Right lobe of liver (tissue), 6 donors: ENCODE data around the gene CA9. TPM values are rescaled to one million over a fixed set of nuclear protein-coding genes. Genes with fewer than 3 reads are reported as not detected.

Experiments used
- ATAC-seq, 4 donors: fragments of 200-7000 bp; cut with Tn5 transposase; one replicate each; pipeline ENCODE4 v1.9.1; 2020; ENCODE audit warnings: mild to moderate bottlenecking in 4 of 4, moderate library complexity in 4 of 4
- DNase-seq, 3 donors: peaks; one replicate each; pipeline ENCODE4 v3.0.0-alpha.2; 2020
- H3K27ac ChIP-seq, 3 donors: fragments of 200-600 bp; one replicate each; pipeline ENCODE4 v1.8.0; 2022
- H3K27me3 ChIP-seq, 2 donors: fragments of 200-600 bp; one replicate each; pipeline ENCODE4 v1.8.0; 2022
- H3K36me3 ChIP-seq, 4 donors: fragments of 200-600 bp; sonication (generic) in 1 of 4; one replicate each; pipeline versions ENCODE4 v1.5.1 to v1.8.0; 2017 to 2022; ENCODE audit warnings: control low read depth in 1 of 4
- H3K4me1 ChIP-seq, 4 donors: fragments of 200-600 bp; sonication (generic) in 1 of 4; one replicate each; pipeline versions ENCODE4 v1.5.1 to v1.8.0; 2017 to 2022; ENCODE audit warnings: control low read depth in 1 of 4
- H3K4me3 ChIP-seq, 3 donors: fragments of 200-600 bp; one replicate each; pipeline ENCODE4 v1.8.0; 2022
- H3K9me3 ChIP-seq, 4 donors: fragments of 200-600 bp; sonication (generic) in 1 of 4; one replicate each; pipeline versions ENCODE4 v1.5.1 to v1.8.0; 2017 to 2022; ENCODE audit warnings: control low read depth in 1 of 4
- CTCF ChIP-seq, 4 donors: fragments of 200-600 bp in 3 of 4; fragments of 450-650 bp in 1 of 4; IDR thresholded peaks; one replicate each; pipeline versions ENCODE4 v1.5.1 to v1.8.0; 2016 to 2022; ENCODE audit warnings: antibody characterized with exemption in 4 of 4, mild to moderate bottlenecking in 2 of 4
- POLR2A ChIP-seq: fragments of 450-650 bp; IDR thresholded peaks from one replicate; pipeline ENCODE4 v1.6.1; 2017; ENCODE audit warnings: antibody characterized with exemption, mild to moderate bottlenecking
- WGBS: methylation state at CpG from one replicate; pipeline ENCODE4 v1.1.6; 2018; ENCODE audit warnings: low coverage, low lambda C conversion rate; ENCODE audit not compliant: insufficient coverage; ENCODE audit errors: missing lambda C conversion rate; 5-methylcytosine and 5-hydroxymethylcytosine counted together
- intact Hi-C, 2 donors: fragments of 100-400 bp; cut with DNase I; formaldehyde crosslinking; loops; one replicate each; pipeline versions ENCODE4 v1.11.2 to v1.14.1; 2022
- total RNA-seq, 6 experiments: library from RNA; depleted of rRNA in 2 of 6; stranded (reverse); fragments of >200 nt in 2 of 6; fragmentation: NEBNext Ultra II Directional in 3 of 6; extraction: Animal tissue kit (Norgen Biotek cat#: 25700) in 3 of 6; gene quantifications; one replicate each; pipeline versions ENCODE4 v1.1.0 to v1.2.4, GENCODE V29; 2016 to 2023
- donor health status: DM: no; HTN: yes; CAD: no.
- donor health status: DM: no; HTN: no; CAD: no.
- donor health status: DM: no; HTN: no; CAD: no.
- donor health status: DM: no; HTN: yes; CAD: no.
- donor health status: DM: no; HTN: yes; CAD: no.

The CA9 gene
- total RNA-seq, 6 experiments from 2014 or later, result 0.64 to 1.6 (median 0.93) TPM; not detected in 1

DNA sequence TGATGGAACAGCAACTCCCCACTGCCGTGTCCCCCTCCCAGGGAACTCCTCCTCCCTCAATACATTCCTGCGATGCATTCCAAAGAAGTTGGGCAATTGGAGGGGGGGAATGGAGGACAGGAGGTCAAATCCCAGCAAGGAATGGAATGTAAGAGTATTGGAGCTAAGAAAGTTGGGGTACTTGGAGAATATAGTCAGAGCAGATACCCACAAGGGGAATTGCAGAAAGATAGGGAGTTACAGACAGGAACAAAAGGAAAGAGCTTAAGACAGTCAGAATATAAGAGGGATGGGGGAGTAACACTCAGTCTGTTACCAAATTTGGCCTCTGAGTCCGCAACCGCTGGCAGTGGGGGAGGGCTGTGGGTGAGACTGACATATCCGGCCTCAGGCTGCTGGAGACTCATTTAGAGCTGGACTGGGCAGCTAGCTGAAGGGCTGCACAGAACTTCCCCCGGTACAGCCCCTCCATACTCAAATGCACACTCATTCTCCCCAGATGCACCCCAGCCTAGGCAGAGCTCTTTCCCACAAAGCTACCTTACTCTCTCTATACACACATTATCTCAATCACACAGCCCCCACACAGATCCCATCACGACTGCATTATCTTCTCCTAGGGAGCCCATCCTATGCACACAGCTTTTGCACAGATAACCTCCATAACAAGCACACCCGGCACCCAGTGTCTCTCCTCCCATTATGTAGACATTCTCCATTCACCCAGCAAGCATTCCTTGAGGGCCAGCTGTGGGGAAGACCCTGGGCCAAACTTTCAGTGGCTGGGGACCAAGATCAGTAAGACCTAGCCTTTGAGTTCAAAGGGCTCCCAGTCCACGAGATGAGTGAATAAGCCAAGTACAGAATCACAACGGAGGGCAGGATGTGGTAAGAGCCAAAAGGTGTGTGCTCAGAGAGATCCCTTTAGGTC, 54.6 kb downstream of the CA9 start:
- 5% methylated on average over 9 of the region's 10 CpGs for WGBS
- Histone ChIP-seq H3K36me3 (peaks cover 0 to 30% (median 25%) of the 10 kb centered on the region in 4 donors), H3K4me3 (peak overlapping the region; percentile 19 to 70 (median 21)), H3K27me3 (no peaks in the 10 kb centered on the region), H3K4me1 (peaks cover 0 to 53% (median 20%) of the 10 kb centered on the region in 4 donors), H3K27ac (peak overlapping the region; percentile 27 to 100 (median 98)), H3K9me3 (no peaks in the 10 kb centered on the region)
- DNase-seq, result peak; percentile 70 to 76 (median 74)
- TF ChIP-seq POLR2A (peak; percentile 69), CTCF (IDR thresholded peaks at IDR 0.05) (no peak)
- intact Hi-C loops, result loop anchor here (5.0 to 10.0 kb wide), 2 partner anchors 64 to 66 kb away; partner anchors contain the start of gene ARHGEF39 (in 1 of the 2)
- peak in 2 of 4 donors; percentile 5 for ATAC-seq

- no peak for TF ChIP-seq POLR2A
- TF ChIP-seq CTCF (IDR thresholded peaks at IDR 0.05), result no peak
- WGBS, result 59% methylated on average over 3 of the region's 3 CpGs
- peaks cover 0 to 60% (median 23%) of the 10 kb centered on the region in 4 donors for H3K4me1 ChIP-seq
- ATAC-seq, result no peak
- no peaks in the 10 kb centered on the region for H3K9me3 ChIP-seq
- intact Hi-C loops, result loop anchor here (5.0 to 10.0 kb wide), 2 partner anchors 64 to 67 kb away; partner anchors contain the start of gene ARHGEF39 (in 1 of the 2)
- H3K36me3 ChIP-seq, result peaks cover 0 to 22% (median 20%) of the 10 kb centered on the region in 4 donors
- DNase-seq, result no peak
- H3K27me3 ChIP-seq, result no peaks in the 10 kb centered on the region
- peak overlapping the region in 2 of 3 donors; percentile 98 to 100 for H3K27ac ChIP-seq
- peak overlapping the region; percentile 21 to 85 (median 70) for H3K4me3 ChIP-seq
These were observed 55.4 kb downstream of the CA9 start for GRCh38 chr9:35729101-35729500.

- Histone ChIP-seq H3K9me3 (no peaks in the 10 kb centered on the region), H3K4me3 (peak overlapping the region; percentile 21 to 85 (median 70)), H3K27me3 (no peaks in the 10 kb centered on the region), H3K27ac (peak overlapping the region; percentile 97 to 100 (median 98)), H3K36me3 (peaks cover 0 to 15% (median 13%) of the 10 kb centered on the region in 4 donors), H3K4me1 (peaks cover 0 to 65% (median 23%) of the 10 kb centered on the region in 4 donors)
- WGBS, result 29% methylated on average over 6 of the region's 6 CpGs
- intact Hi-C loops, result loop anchor here (5.0 to 10.0 kb wide), 2 partner anchors 65 to 68 kb away; partner anchors contain the start of gene ARHGEF39 (in 1 of the 2)
- DNase-seq (peak; percentile 73 to 80 (median 73)), ATAC-seq (peak in 3 of 4 donors; percentile 2 to 9 (median 8))
- no peak for TF ChIP-seq POLR2A
- TF ChIP-seq CTCF (IDR thresholded peaks at IDR 0.05), result peak; percentile 31 to 39 (median 36)
These were observed 56.2 kb downstream of the CA9 start for GRCh38 chr9:35729700-35730485.

DNA sequence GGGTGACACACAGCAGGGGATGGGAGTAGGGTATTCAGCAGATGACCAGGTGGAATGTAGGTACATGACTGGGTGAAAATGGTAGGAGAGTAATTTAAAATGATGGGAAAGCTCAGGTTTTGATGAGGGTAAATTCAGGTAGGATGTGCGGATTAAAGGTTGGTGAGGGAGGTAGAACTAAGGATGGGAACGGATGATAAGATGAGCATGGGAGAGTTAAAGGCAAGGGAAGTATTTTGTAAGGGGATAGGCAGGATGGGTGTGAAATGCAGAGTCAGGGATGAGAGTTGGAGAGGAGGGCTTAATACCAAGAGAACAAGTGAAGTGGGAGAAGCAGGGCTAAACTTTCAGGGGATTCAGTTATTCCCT, 56.7 kb downstream of the CA9 start:
- Histone ChIP-seq H3K4me1 (peaks cover 0 to 65% (median 23%) of the 10 kb centered on the region in 4 donors), H3K27ac (peak overlapping the region; percentile 97 to 100 (median 98)), H3K27me3 (no peaks in the 10 kb centered on the region), H3K4me3 (peak overlapping the region; percentile 70 to 85 (median 71)), H3K36me3 (peaks cover 0 to 15% (median 13%) of the 10 kb centered on the region in 4 donors), H3K9me3 (no peaks in the 10 kb centered on the region)
- TF ChIP-seq CTCF (IDR thresholded peaks at IDR 0.05), result no peak
- TF ChIP-seq POLR2A, result no peak
- DNase-seq (no peak), ATAC-seq (no peak)
- intact Hi-C loops, result no loop called here
- WGBS, result 81% methylated on average over 2 of the region's 2 CpGs
